Measurements from ENCODE around the gene CUL3.
A peak's percentile ranks its signal among the peaks of the same experiment; 100 is the strongest.

Gene CUL3

DNA sequence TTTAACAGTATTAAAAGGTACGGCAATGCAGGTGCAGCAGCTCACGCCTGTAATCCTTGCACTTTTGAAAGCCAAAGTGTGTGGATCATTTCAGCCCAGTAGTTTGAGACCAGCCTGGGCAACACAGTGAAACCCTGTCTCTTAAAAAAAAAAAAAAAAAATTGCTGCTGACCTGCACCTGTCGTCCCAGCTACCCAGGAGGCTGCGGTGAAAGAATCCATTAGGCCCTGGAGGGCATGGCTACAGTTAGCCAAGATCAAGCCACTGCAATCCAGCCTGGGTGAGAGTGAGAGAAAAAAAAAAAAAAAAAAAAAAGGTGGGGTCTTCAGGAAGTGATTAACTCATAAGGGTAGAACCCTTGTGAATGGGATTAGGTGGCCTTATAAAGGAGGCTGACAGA lies 12.8 kb downstream of the CUL3 start:
- Histone ChIP-seq H2AFZ (ENCODE audit: low read depth, low read length) (no peak overlapping the region), H3K4me3 (ENCODE audit: low read length) (no peak overlapping the region), H3K9ac (ENCODE audit: low read length) (no peak overlapping the region), H3K36me3 (replicated peaks; ENCODE audit: low read depth, low read length) (no peaks in the 10 kb centered on the region), H3K79me2 (ENCODE audit: low read length) (peaks cover 100% of the 10 kb centered on the region), H4K20me1 (ENCODE audit: insufficient read depth, low read length) (peaks cover 95% of the 10 kb centered on the region), H3K9me3 (ENCODE audit: insufficient read depth, low read length) (no peaks in the 10 kb centered on the region), H3K27ac (ENCODE audit: low read length) (no peak overlapping the region), H3K4me2 (ENCODE audit: low read length) (no peak overlapping the region), H3K4me1 (ENCODE audit: low read length) (peaks cover 46% of the 10 kb centered on the region), H3K27me3 (ENCODE audit: low read depth, low read length) (no peaks in the 10 kb centered on the region)
- TF ChIP-seq CTCF (IDR thresholded peaks at IDR 0.05; ENCODE audit: low read depth, low read length) (no peak), EZH2phosphoT487 (IDR thresholded peaks at IDR 0.05; ENCODE audit: low read depth) (no peak)

GRCh38 chr2:224570328-224570993 lies 14.7 kb downstream of the CUL3 start:
- H3K4me2 ChIP-seq (ENCODE audit: low read length), result peak overlapping the region; percentile 53
- no peaks in the 10 kb centered on the region for H3K9me3 ChIP-seq (ENCODE audit: insufficient read depth, low read length)
- H2AFZ ChIP-seq (ENCODE audit: low read depth, low read length), result no peak overlapping the region
- H3K4me3 ChIP-seq (ENCODE audit: low read length), result no peak overlapping the region
- H4K20me1 ChIP-seq (ENCODE audit: insufficient read depth, low read length), result peaks cover 94% of the 10 kb centered on the region
- H3K79me2 ChIP-seq (ENCODE audit: low read length), result peaks cover 100% of the 10 kb centered on the region
- TF ChIP-seq EZH2phosphoT487 (IDR thresholded peaks at IDR 0.05; ENCODE audit: low read depth) (no peak), CTCF (IDR thresholded peaks at IDR 0.05; ENCODE audit: low read depth, low read length) (no peak)
- H3K9ac ChIP-seq (ENCODE audit: low read length), result no peak overlapping the region
- H3K27me3 ChIP-seq (ENCODE audit: low read depth, low read length), result no peaks in the 10 kb centered on the region
- H3K27ac ChIP-seq (ENCODE audit: low read length), result no peak overlapping the region
- H3K4me1 ChIP-seq (ENCODE audit: low read length), result peaks cover 27% of the 10 kb centered on the region
- H3K36me3 ChIP-seq (replicated peaks; ENCODE audit: low read depth, low read length), result peaks cover 16% of the 10 kb centered on the region

- H4K20me1 ChIP-seq (ENCODE audit: insufficient read depth, low read length), result peaks cover 94% of the 10 kb centered on the region
These were observed 15.5 kb downstream of the CUL3 start for GRCh38 chr2:224569654-224570053.

More at GRCh38 chr2:224569654-224570053, 15.5 kb downstream of the CUL3 start:
- no peak overlapping the region for H3K27ac ChIP-seq (ENCODE audit: low read length)
- H3K79me2 ChIP-seq (ENCODE audit: low read length), result peaks cover 100% of the 10 kb centered on the region
- no peak overlapping the region for H3K4me3 ChIP-seq (ENCODE audit: low read length)
- no peak overlapping the region for H3K4me2 ChIP-seq (ENCODE audit: low read length)
- no peak for TF ChIP-seq CTCF (IDR thresholded peaks at IDR 0.05; ENCODE audit: low read depth, low read length)
- no peak for TF ChIP-seq EZH2phosphoT487 (IDR thresholded peaks at IDR 0.05; ENCODE audit: low read depth)
- peaks cover 17% of the 10 kb centered on the region for H3K36me3 ChIP-seq (replicated peaks; ENCODE audit: low read depth, low read length)
- no peak overlapping the region for H2AFZ ChIP-seq (ENCODE audit: low read depth, low read length)
- H3K27me3 ChIP-seq (ENCODE audit: low read depth, low read length), result no peaks in the 10 kb centered on the region
- peaks cover 22% of the 10 kb centered on the region for H3K4me1 ChIP-seq (ENCODE audit: low read length)
- H3K9ac ChIP-seq (ENCODE audit: low read length), result no peak overlapping the region
- no peaks in the 10 kb centered on the region for H3K9me3 ChIP-seq (ENCODE audit: insufficient read depth, low read length)
